Hepatocyte (in vitro differentiated cells): Measurements from ENCODE around the gene USP12.

Experiments used
- EZH2 ChIP-seq: fragments of 200-600 bp; sonication (generic); IDR thresholded peaks from 2 replicates; pipeline ENCODE4 v1.6.1; 2016; ENCODE audit warnings: antibody characterized with exemption, mild to moderate bottlenecking, borderline replicate concordance
- TF ChIP-seq, protein P1 (sequence below): fragments of 200-600 bp; sonication (generic); IDR thresholded peaks from 2 replicates; pipeline ENCODE4 v1.5.1; 2016; ENCODE audit warnings: antibody characterized with exemption, mild to moderate bottlenecking; ENCODE audit not compliant: poor library complexity

DNA sequence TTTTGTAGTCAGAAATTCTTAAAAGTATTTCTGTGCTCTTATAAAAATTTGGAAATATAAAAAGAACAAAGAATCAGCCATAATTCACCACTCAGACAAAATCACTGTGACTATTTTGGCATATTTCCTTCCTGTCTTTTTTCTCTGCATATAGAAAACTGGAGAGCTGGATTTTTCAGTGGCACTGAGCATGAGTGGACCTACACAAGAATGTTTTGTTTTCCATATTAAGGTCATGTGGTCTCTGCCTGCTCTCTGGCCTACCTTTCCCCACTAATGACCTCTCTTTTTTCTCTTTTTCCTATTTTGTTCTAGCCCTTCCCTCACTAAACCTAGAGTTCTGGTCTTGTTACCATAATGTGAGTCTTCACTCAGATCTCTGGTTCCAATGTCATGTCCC lies 17.6 kb upstream of the USP12 start:
- TF ChIP-seq EZH2, result no peak
- TF ChIP-seq, protein P1, sequence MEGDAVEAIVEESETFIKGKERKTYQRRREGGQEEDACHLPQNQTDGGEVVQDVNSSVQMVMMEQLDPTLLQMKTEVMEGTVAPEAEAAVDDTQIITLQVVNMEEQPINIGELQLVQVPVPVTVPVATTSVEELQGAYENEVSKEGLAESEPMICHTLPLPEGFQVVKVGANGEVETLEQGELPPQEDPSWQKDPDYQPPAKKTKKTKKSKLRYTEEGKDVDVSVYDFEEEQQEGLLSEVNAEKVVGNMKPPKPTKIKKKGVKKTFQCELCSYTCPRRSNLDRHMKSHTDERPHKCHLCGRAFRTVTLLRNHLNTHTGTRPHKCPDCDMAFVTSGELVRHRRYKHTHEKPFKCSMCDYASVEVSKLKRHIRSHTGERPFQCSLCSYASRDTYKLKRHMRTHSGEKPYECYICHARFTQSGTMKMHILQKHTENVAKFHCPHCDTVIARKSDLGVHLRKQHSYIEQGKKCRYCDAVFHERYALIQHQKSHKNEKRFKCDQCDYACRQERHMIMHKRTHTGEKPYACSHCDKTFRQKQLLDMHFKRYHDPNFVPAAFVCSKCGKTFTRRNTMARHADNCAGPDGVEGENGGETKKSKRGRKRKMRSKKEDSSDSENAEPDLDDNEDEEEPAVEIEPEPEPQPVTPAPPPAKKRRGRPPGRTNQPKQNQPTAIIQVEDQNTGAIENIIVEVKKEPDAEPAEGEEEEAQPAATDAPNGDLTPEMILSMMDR, result no peak
